NCI-H748 treated with DMSO at 0.1 percent for 48 hours (cell line): Measurements from ENCODE around the gene BRK1.
"Not testable (repeated sequence)": the region's sequence is repeated elsewhere in the genome, so short reads cannot be mapped to it uniquely, and the experiment has no call there.

Experiments used
- DNase-seq: peaks from one replicate; lab custom pipeline; 2025; lab: John Stamatoyannopoulos, UW

BRK1 gene

DNA sequence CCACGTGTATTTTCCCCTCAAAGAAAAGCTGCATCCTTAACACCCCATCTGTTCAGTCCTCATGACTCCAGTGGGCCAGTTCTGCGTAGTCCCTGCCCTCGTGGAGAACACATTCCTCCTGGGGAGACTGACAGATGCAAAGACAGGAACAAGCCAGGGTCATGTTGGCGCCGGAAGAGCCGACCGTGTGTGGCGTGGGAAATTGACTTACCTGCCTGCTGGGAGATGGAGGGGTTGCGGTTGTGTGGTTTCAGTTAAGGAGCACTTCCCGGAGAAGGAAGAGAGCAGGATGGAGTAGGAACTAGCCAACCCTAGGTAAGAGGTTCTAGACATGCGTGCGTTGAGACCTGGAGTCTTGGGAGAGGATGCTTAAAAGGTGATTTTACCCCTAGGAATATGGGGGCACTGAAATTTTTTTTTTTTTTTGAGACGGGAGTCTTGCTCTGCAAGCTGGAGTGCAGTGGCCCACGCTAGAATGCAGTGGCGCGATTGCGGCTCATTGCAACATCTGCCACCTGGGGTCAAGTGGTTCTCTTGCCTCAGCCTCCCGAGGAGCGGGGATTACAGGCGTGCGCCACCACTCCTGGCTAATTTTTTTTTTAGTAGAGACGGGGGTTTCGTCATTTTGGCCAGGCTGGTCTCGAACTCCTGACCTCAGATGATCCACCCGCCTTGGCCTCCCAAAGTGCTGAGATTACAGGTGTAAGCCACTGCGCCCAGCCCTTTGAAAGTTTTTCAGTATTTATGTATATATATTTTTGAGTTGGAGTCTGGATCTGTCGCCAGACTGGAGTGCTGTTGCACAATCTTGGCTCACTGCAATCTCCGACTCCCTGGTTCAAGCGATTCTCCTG is 27.5 kb downstream of the BRK1 start:
- no peak for DNase-seq

DNA sequence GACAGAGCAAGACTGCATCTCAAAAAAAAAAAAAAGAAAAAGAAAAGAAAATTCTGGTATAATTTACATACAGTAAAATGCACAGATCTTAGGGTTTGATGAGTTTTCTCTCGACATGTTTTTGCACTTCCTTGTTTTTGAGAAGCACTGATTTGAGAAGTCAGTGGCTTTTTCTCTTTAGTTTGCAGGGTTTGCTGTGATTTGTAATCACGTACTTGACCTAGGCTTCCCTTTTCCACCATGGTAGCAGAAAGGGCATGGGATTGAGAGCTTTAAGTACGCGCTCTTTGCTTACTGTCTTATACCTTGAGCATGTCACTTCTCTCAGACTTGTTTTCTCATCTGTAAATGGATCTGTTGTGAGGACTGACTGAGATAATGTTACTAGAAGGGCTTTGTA is 30.2 kb downstream of the BRK1 start:
- no peak for DNase-seq

DNA sequence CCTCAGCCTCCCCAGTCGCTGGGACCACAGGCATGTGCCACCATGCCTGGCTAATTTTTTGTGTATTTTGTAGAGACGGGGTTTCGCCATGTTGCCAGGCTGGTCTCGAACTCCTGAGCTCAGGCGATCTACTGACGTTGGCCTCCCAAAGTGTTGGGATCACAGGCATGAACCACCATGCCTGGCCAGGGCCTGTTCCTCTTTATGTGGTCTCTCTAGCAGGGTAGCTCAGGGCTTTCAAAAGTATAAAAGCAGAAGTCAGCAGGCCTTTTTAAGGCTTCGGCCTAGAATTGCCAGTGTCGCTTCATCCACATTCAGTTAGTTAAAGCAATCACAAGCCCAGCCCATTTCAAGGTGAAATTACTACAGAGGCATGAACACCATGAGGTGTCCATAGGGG is 33.8 kb downstream of the BRK1 start:
- DNase-seq = no peak

DNA sequence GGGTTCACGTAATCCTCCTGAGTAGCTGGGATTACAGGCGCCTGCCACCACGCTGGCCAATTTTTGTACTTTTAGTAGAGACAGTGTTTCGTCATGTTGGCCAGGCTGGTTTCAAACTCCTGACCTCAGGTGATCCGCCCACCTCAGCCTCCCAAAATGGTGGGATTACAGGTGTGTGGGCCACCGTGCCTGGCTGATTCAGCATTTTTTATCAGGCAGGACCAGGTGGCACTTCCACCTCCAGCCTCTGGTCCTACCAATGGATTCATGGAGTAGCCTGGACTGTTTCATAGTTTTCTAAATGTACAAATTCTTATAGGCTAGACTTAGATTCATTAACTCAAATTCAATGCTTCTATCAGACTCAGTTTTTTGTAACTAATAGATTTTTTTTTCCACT is 35.5 kb downstream of the BRK1 start:
- DNase-seq = no peak

DNA sequence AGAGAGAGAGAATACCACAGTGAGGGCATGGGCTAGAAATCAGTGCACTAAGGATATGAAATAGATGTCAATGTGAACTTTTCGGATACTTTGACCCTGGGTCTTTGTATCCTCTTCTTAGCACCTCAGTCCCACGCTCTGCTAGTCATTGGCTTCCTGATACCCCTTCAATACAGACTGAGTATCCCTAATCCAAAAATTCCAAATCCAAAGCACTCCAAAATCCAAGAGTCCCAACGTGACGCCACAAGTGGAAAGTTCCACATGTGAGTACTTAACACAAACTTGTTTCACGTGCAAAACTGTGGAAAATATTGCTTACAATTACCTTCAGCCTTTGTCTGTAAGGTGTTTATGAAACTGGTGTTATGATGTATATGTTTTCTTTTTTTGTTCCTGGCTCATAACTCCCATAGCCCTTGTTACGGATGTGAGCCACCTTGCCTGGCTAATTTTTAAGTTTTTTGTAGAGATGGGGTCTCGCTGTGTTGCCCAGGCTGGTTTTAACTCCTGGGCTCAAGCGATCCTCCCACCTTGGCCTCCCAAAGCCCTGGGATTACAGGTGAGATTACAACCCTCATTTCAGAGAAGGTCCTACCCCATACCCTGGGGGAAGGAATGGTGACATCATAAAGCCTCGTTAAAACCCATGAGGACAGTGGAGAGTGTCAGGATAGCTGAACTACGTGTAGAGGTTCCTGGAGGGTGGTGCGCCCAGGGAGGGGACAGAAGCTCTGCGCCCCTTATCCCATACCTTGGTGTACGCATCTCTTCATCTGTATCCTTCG is 39.1 kb downstream of the BRK1 start:
- DNase-seq = no peak

DNA sequence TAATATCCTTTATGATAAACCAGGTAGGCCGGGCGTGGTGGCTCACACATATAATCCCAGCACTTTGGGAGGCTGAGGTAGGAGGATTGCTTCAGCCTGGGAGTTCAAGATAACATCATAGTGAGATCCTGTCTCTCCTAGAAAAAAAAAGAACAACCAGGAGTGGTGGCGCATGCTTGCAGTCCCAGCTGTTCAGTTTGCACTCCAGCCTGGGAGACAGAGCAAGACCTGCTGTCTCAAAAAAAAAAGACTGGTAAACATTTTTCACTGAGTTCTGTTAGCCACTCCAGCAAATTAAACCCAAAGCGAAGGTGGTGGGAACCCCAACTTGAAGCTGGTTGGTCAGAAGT is 39.6 kb downstream of the BRK1 start:
- DNase-seq = no peak

DNA sequence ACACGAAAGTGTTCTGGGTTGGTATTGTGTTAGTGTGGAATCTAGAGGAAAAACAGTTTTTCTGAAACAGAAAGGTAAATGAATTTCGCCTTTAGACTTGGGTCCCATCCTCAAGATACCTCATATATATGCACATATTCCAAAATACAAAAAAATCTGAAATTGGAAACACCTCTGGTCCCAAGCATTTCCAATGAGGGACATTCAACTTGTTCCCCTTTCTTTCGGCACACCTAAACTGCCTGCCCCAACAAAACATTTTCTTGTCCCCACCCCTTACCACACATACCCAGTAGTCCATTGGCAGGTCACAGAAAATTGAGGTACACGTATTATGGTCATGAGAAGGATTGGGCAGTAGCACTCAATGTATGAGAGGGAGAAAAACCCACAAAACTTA is 40.2 kb downstream of the BRK1 start:
- no peak for DNase-seq

DNA sequence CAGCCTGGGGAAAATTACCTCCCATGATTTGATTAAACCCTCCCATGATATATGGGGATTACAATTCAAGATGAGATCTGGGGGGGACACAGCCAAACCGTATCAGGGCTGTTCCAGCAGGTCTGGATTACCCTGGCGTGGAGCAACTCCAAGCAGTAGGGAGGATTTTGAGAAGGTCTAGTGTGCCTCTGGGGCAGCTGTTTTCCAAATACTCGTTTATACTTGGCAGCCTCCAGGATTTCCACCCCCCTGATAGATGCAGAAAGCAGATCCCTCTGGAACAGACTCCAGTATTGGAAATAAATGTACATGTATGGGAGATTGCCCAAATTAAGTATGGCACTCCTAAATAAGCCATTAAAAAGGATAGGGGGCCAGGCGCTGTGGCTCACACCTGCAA is 41.6 kb downstream of the BRK1 start:
- no peak for DNase-seq

DNA sequence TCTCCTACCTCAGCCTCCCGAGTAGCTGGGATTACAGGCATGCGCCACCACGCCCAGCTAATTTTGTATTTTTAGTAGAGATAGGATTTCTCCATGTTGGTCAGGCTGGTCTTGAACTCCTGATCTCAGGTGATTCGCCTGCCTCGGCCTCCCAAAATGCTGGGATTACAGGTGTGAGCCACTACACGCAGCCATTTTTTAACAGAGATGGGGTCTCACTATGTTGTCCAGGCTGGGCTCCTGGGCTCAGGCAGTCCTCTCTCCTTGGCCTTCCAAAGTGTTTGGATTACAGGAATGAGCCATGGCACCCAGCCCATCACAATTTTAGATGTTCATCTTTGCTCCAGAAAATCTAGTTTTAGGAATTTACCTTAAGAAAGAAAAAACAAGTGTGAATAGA is 43.1 kb downstream of the BRK1 start:
- DNase-seq = not testable (repeated sequence)

DNA sequence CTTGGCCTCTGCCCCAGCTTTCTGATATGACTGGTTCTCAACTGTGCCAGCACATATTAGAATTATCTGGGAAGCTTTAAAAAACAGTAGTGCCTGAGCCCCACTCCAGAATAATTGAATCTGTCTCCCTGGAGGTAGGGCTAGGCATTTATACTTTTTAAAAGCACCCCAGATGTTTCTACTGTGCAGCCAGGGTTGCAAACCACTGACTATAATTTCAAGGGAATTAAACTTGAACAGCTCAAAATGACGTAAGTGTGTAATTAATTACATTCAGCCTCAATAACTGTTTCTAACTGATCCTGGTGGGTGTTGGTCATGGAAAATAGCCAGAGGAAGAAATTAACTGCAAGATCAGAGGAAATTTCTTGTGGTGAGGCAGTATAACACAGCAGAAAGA is 44.9 kb downstream of the BRK1 start:
- DNase-seq = no peak

DNA sequence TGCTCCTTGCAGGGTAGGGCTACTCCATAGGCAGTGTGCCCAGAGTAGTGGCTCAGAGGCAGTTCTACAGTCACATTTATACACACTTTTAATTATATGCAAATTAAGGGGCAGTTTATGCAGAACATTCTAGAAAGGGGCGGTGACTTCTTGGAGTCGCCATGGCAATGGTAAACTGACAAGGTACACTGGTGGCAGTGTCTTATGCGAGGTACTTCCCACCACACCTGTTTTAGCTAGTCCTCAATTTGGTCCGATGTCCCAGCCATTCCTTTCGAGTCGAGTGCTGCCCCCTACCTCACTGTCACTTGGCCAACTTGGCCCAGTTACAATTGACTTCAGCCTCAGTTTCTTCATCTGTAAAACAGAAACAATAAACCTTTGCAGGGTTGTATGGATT is 45.5 kb downstream of the BRK1 start:
- no peak for DNase-seq

DNA sequence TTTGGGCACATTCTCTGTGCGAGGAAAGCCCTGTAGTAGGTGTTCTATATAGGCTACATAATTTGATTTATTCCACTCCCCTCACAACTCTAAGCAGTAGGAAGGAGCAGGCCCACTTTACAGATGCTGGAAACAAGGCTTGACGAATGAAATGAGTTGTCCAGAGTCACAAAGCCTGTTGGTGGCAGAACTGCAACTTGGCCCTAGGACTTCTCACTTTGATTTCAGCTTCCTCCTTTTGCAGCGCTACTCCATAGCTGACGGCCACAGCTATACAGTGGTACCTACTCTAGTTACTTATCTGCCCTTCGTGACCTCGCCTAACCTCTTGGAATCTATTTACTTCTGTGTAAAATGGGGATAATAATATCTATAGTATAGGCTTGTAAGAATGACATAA is 46.7 kb downstream of the BRK1 start:
- DNase-seq = no peak

DNA sequence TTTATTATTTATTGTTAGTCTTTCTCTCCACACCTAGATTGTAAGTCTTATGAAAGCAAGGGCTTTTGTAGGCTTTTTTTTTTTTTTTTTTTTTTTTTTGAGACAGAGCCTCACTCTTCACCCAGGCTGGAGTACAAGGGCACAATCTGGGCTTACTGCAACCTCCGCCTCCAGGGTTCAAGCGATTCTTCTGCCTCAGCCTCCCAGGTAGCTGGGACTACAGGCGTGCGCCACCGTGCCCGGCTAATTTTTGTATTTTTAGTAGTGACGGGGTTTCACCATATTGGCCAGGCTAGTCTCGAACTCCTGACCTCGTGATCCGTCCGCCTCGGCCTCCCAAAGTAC is 48.7 kb downstream of the BRK1 start:
- DNase-seq = not testable (repeated sequence)

DNA sequence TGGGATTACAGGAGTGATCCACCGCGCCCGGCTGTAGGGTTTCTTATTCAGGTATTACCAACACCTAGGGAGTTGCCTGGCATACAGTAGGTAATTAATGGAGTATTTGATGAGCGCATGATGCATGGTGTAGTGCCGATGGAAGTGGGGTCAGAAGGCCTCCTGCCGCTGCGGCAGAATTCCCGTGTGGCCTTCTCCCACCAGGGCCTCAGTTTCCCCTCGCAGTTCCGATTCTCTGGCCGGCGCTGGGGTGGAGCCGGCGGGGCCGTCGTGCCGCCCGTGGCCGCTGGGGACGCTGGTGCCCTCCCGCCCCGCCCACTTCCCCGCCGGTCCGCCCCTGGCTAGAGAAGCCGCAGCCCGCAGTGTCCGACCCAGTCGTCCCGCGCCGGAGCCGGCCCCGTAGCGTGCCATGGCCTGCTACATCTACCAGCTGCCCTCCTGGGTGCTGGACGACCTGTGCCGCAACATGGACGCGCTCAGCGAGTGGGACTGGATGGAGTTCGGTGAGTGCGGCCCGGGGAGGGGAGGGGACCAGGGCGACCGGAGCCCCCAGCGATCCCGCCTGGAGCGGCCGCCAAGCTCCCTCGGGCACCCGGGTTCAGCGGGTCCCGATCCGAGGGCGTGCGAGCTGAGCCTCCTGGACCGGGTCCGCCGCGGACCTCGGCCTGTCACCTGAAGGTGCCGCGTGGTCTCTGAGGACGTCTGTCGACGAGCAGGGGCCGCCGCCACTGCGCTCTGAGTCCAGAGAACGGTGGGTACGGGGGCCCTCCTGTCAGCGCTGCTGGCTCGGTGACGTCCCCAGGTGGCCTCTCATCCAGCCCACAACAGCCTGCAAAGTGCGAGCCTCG is 49.3 kb downstream of the BRK1 start, which contains the start of gene IRAK2:
Gene IRAK2 (plus strand): TSS at position 374 of the 848 bp plus-strand sequence. CDS start 36 bp downstream, at position 410.
- no peak for DNase-seq

DNA sequence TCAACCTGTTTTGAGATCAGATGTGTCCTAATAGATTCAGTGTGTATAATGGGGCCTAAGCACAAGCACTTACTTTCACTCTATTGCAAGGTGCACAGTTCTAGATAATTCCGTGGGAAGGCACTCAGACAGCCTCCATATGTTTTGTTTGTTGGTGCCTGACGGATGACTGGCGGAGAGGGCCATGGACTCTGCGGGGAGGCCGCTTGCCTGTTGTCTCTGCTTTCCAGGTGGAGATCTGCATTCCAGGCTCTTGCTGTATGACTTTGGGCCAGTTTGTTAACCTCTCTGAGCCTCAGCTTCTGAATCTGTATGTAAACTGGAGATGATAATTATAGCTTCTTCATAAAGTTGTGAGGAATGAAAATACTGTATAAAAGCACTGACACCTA is 50.7 kb downstream of the BRK1 start:
- no peak for DNase-seq

DNA sequence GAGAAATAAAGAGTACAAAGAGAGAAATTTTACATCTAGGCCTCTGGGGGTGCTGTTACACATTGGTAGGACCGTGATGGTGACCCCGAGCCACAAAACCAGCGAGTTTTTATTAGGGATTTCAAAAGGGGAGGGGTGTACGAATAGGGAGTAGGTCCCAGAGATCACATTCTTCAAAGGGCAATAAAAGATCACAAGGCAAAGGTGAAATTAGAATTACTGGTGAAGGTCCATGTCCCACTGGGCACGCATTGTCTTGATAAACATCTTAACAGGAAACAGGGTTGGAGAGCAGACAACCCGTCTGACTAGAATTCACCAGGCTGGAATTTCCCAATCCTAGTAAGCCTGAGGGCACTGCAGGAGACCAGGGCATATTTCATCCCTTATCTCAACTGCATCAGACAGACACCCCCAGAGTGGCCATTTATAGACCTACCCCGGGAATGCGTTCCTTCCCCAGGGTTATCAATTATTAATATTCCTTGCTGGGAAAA is 53.6 kb downstream of the BRK1 start:
- DNase-seq = no peak

DNA sequence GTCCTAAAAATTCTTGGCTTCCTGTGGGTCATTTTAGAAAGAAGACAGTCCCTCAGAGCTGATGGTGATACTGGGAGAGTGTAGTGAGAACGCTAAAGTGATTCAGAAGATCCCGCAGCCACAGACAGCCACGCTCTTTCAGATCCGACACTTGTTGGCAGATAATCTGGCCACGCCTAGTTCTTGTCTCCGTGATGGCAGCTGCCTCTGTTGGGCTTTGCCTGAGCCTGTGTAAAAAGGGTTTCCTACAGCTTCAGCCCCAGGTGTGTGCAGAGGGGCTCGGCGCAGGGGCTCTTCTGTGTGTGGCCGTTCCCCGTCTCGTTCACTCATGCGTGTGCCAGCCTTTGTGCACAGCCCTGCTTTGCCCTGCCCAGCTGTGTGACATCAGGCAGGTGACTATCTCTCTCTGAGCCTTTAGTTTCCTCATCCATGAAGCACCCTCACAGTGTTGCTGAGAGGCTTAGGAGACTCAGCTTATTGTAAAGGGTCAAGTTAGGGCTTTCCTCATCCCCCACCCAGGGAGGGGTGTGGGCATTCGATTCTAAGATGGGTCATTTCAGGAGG is 55.5 kb downstream of the BRK1 start:
- DNase-seq = no peak

DNA sequence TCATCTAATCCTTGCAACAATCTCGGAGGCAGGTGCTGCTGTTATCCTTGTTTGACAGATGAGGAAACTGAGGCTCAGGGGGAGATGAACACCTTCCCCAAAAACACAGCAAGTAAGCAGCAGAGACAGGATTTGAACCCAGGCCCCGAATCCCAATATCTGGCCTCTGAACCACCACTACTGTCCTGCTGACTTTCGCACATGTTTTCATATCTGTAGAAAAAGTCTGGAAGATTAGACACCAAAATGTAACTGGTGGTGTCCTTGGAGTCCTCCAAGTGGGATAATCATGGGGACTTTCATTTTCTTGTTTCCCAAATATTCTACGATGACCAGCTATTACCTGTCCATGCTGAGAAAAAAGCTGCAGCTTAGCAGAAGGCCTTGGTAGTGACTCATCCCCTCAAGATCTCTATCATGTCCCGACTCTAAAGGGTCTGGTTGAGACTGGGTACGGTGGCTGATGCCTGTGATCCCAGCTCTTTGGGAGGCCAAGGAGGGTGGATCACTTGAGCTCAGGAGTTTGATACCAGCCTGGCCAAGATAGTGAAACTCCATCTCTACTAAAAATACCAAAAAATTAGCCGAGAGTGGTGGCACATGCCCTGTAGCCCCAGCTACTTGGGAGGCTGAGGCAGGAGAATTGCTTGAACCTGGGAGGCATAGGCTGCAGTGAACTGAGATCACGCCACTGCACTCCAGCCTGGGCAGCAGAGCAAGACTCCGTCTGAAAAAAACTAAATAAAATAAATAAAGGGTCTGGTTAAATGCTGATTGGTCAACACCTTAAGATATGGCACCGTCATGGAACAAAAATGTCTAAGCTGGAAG is 57.8 kb downstream of the BRK1 start:
- DNase-seq = no peak

DNA sequence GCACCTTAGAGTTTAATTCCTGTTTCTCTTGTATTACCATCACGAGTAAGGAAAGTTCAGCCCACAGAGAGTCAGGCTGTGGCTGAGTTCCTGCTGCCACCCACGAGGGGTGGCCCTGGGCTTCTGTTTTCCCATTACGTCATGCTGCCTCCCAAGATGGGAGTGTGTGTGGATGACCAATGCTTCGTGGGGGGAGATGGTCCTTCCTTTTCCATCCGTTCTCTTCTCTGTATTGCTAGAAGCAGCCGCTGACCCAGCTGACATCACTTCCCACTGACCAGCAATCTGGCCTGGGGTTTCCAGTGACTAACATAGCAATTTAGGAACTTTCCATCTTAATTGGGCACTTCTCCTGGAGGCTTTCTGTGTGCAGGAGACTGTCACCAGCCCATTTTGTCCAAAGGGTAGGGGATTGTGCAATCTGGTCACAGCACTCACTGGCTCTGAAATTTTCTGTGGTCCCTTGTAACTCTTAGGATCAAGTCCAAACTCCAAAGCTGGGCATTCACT is 58.5 kb downstream of the BRK1 start:
- no peak for DNase-seq

DNA sequence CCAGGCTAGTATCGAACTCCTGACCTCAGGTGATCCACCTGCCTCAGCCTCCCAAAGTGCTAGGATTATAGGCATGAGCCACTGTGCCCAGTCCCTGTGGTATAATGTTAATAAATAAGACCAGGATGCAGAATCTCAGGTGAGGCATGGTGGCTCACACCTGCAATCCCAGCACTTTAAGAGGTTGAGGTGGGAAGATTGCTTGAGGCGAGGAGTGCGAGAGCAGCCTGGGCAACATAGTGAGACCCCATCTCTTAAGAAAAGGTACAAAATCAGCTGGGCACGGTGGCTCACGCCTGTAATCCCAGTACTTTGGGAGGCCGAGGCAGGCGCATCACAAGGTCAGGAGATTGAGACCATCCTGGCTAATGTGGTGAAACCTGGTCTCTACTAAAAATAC is 59.9 kb downstream of the BRK1 start:
- not testable (repeated sequence) for DNase-seq

DNA sequence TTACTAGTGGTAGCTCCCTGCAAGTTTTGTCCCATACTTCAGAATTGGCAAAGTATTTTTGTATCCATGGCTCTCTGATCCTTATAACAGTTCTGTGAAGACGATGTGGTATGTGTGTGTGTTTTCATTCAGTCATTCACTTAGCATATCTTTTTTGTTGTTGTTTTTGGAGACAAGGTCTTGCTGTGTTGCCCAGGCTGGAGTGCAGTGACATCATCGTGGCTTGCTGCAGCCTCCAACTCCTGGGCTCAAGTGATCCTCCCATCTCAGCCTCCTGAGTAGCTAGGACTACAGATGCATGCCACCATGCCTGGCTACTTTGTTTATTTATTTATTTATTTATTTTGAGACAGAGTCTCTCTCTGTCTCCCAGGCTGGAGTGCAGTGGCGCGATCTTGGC is 60.7 kb downstream of the BRK1 start:
- DNase-seq = not testable (repeated sequence)
